K562 (cell line): ENCODE measurements around the gene SPTY2D1. TPM values are rescaled to one million over a fixed set of nuclear protein-coding genes. Genes with fewer than 3 reads are reported as not detected.

Experiments
- BRD9 ChIP-seq: fragments of 450-650 bp; IDR thresholded peaks from 2 replicates; pipeline ENCODE4 v1.6.1; 2018; ENCODE audit warnings: low read depth; ENCODE audit not compliant: partially characterized antibody
- EGR1 ChIP-seq: fragments of 450-650 bp; conservative IDR thresholded peaks from 2 replicates; pipeline ENCODE4 v1.6.1; 2017; ENCODE audit warnings: mild to moderate bottlenecking
- FOXM1 ChIP-seq, 2 experiments: fragments of 450-650 bp in 1 of 2; sonication (generic) in 1 of 2; formaldehyde crosslinking in 1 of 2; IDR thresholded peaks; 2 replicates each; pipeline versions ENCODE4 v1.6.1 to v1.9.0; 2017 to 2022; ENCODE audit warnings: low read depth in 2 of 2, mild to moderate bottlenecking in 2 of 2, missing genetic modification reagents in 1 of 2, moderate library complexity in 1 of 2
- HSF4 ChIP-seq: fragments of 250-450 bp; sonication (Bioruptor Pico); IDR thresholded peaks from 2 replicates; pipeline ENCODE4 v2.1.2; 2022; ENCODE audit warnings: mild to moderate bottlenecking, moderate library complexity, borderline replicate concordance
- JUN ChIP-seq, 2 experiments: sonication (generic) in 1 of 2; formaldehyde crosslinking in 1 of 2; IDR thresholded peaks; 2 replicates each; pipeline versions ENCODE4 v1.6.1 to v1.8.0; 2012 to 2022; ENCODE audit warnings: borderline replicate concordance in 2 of 2, mild to moderate bottlenecking in 2 of 2, improper control_type of control experiment in 1 of 2, low read depth in 1 of 2, low read length in 1 of 2, missing genetic modification reagents in 1 of 2
- KDM1A ChIP-seq, 2 experiments: fragments of 450-650 bp; IDR thresholded peaks; 2 replicates each; pipeline ENCODE4 v1.6.1; 2016; ENCODE audit warnings: mild to moderate bottlenecking in 2 of 2
- KHSRP ChIP-seq: fragments of 450-650 bp; IDR thresholded peaks from 2 replicates; pipeline ENCODE4 v1.6.1; 2017
- LCOR ChIP-seq: sonication (generic); formaldehyde crosslinking; IDR thresholded peaks from 2 replicates; pipeline ENCODE4 v1.8.0; 2022; ENCODE audit warnings: mild to moderate bottlenecking, missing genetic modification reagents
- MXD1 ChIP-seq: fragments of 250-450 bp; sonication (Bioruptor Pico); IDR thresholded peaks from 2 replicates; pipeline ENCODE4 v1.8.0; 2021; ENCODE audit warnings: borderline replicate concordance, mild to moderate bottlenecking, moderate library complexity; ENCODE audit not compliant: poor library complexity, severe bottlenecking
- NCOA4 ChIP-seq: fragments of 450-650 bp; IDR thresholded peaks from 2 replicates; pipeline ENCODE4 v1.6.1; 2018; ENCODE audit warnings: mild to moderate bottlenecking; ENCODE audit not compliant: partially characterized antibody
- POLR2AphosphoS5 ChIP-seq: IDR thresholded peaks from 2 replicates; pipeline ENCODE4 v1.6.1; 2011; ENCODE audit warnings: mild to moderate bottlenecking, low read depth, low read length, moderate library complexity; ENCODE audit not compliant: control insufficient read depth, insufficient read depth
- PRMT5 ChIP-seq: sonication (generic); formaldehyde crosslinking; IDR thresholded peaks from 2 replicates; pipeline ENCODE4 v1.5.0; 2020; ENCODE audit warnings: missing genetic modification reagents
- RBM22 ChIP-seq: fragments of 200-400 bp; formaldehyde crosslinking; IDR thresholded peaks from 2 replicates; pipeline ENCODE4 v1.6.1; 2018; ENCODE audit warnings: low read length, low read depth; ENCODE audit not compliant: poor library complexity, severe bottlenecking
- SIRT6 ChIP-seq: IDR thresholded peaks from one replicate; pipeline ENCODE4 v1.6.1; 2012; ENCODE audit warnings: low read depth, mild to moderate bottlenecking, control low read depth, inconsistent platforms, low read length, moderate library complexity
- SRF ChIP-seq, 2 experiments: fragments of 250-450, 450-650 bp in 1 of 2; sonication (Bioruptor Pico) in 1 of 2; sonication (generic) in 1 of 2; formaldehyde crosslinking; IDR thresholded peaks; 2 replicates each; pipeline versions ENCODE4 v1.5.0 to v1.5.1; 2020 to 2022; ENCODE audit warnings: mild to moderate bottlenecking in 1 of 2, missing genetic modification reagents in 1 of 2
- TRIM24 ChIP-seq, 2 experiments: fragments of 450-650 bp; IDR thresholded peaks; 2 replicates each; pipeline ENCODE4 v1.6.1; 2016
- USF1 ChIP-seq: sonication (generic); formaldehyde crosslinking; IDR thresholded peaks from 2 replicates; pipeline ENCODE4 v1.9.0; 2022; ENCODE audit warnings: mild to moderate bottlenecking, missing genetic modification reagents
- WHSC1 ChIP-seq: IDR thresholded peaks from one replicate; pipeline ENCODE4 v1.6.1; 2012; ENCODE audit warnings: low read length, control low read depth, inconsistent platforms
- ZNF197 ChIP-seq: fragments of 200-800 bp; sonication (Bioruptor generic); IDR thresholded peaks from 2 replicates; pipeline ENCODE4 v1.6.1; 2016; ENCODE audit warnings: low read depth, missing genetic modification characterization, missing compliant biosample characterization
- ZNF23 ChIP-seq: fragments of 250-450 bp; sonication (Bioruptor Pico); IDR thresholded peaks from 2 replicates; pipeline ENCODE4 v1.4.0; 2020; ENCODE audit warnings: mild to moderate bottlenecking
- ZNF354B ChIP-seq: fragments of 250-450 bp; sonication (Bioruptor Pico); IDR thresholded peaks from 2 replicates; pipeline ENCODE4 v1.4.0; 2020
- ZNF444 ChIP-seq: fragments of 250-450 bp; sonication (Bioruptor Pico); IDR thresholded peaks from 2 replicates; pipeline ENCODE4 v1.4.0; 2020; ENCODE audit warnings: mild to moderate bottlenecking, moderate library complexity
- ZNF512 ChIP-seq: IDR thresholded peaks from 2 replicates; pipeline ENCODE4 v1.6.1; 2016; ENCODE audit warnings: missing genetic modification characterization, missing compliant biosample characterization
- polyA plus RNA-seq, 8 experiments: library from polyadenylated mRNA; depleted of rRNA in 4 of 8; stranded (reverse) in 5 of 8; unstranded in 3 of 8; fragments of >200 nt; fragmentation: Nextera tagmentation in 2 of 8; fragmentation: Illumina TruSeq in 1 of 8; extraction: Ambion mirVana in 2 of 8; extraction: Trizol in 1 of 8; gene quantifications; 2 replicates each; pipeline versions ENCODE4 v1.2.1 to v1.2.3, GENCODE V29; 2011 to 2014; ENCODE audit warnings: inconsistent platforms in 1 of 8, missing spikeins in 1 of 8
- total RNA-seq, 7 experiments: library from RNA; depleted of rRNA in 6 of 7; stranded (reverse); fragments of >200 nt in 6 of 7; fragmentation: Illumina TruSeq in 2 of 7; extraction: Trizol in 2 of 7; gene quantifications; 2 replicates each; pipeline versions ENCODE4 v1.2.1 to v1.2.3, GENCODE V29; 2011 to 2021; ENCODE audit warnings: low replicate concordance in 1 of 7
- TF ChIP-seq, protein P1 (sequence below): fragments of 250-450 bp; sonication (Bioruptor Pico); IDR thresholded peaks from 2 replicates; pipeline ENCODE4 v1.5.0; 2020; ENCODE audit warnings: mild to moderate bottlenecking

The SPTY2D1 gene
- total and polyA plus RNA-seq, 9 of the 15 experiments (the other 6 are each of a cell fraction or from before 2014, with no cell fraction given) = 3.2 to 32.1 (median 12.9) TPM

- TF ChIP-seq KHSRP (peak; percentile 70), SIRT6 (no peak), FOXM1 (IDR thresholded peaks at IDR 0.05; ENCODE audit: low read depth) (no peak; the same call in 1 of the 2 replicates), FOXM1 (CRISPR knock-in tag; IDR thresholded peaks at IDR 0.05; ENCODE audit: low read depth) (no peak), WHSC1 (no peak), ZNF23 (CRISPR knock-in tag) (no peak), USF1 (peak; percentile 53; the same call in 1 of the 2 replicates), HSF4 (no peak), POLR2AphosphoS5 (peak; percentile 83), JUN (IDR thresholded peaks at IDR 0.05; ENCODE audit: borderline replicate concordance, low read depth, low read length) (peak; percentile 63; the same call in 1 of the 2 replicates), JUN (CRISPR knock-in tag; IDR thresholded peaks at IDR 0.05; ENCODE audit: borderline replicate concordance) (no peak; the same call in 1 of the 2 replicates), SRF (CRISPR knock-in tag; IDR thresholded peaks at IDR 0.05) (no peak; a peak in 1 of 4 replicates), PRMT5 (CRISPR knock-in tag) (no peak), LCOR (CRISPR knock-in tag) (peak; percentile 29), EGR1 (peak; percentile 93), KDM1A (IDR thresholded peaks at IDR 0.05) (peak in 1 of 2 experiments; percentile 69; a peak in 2 of 4 replicates), NCOA4 (no peak), ZNF512 (tag) (no peak), TRIM24 (IDR thresholded peaks at IDR 0.05) (peak in 1 of 2 experiments; percentile 7; a peak in 1 of 4 replicates), RBM22 (no peak), ZNF354B (CRISPR knock-in tag) (no peak), ZNF197 (CRISPR knock-in tag) (no peak), BRD9 (no peak), ZNF444 (CRISPR knock-in tag) (no peak), MXD1 (CRISPR knock-in tag) (no peak)
- TF ChIP-seq, protein P1, sequence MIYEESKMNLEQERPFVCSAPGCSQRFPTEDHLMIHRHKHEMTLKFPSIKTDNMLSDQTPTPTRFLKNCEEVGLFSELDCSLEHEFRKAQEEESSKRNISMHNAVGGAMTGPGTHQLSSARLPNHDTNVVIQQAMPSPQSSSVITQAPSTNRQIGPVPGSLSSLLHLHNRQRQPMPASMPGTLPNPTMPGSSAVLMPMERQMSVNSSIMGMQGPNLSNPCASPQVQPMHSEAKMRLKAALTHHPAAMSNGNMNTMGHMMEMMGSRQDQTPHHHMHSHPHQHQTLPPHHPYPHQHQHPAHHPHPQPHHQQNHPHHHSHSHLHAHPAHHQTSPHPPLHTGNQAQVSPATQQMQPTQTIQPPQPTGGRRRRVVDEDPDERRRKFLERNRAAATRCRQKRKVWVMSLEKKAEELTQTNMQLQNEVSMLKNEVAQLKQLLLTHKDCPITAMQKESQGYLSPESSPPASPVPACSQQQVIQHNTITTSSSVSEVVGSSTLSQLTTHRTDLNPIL (CRISPR knock-in tag) = no peak
These were observed at the start of gene SPTY2D1 (continued) for GRCh38 chr11:18634140-18635032.
